Measurements from ENCODE around the gene HSD17B14. TPM values are rescaled to one million over a fixed set of nuclear protein-coding genes. Genes with fewer than 3 reads are reported as not detected.

The HSD17B14 gene
- polyA plus RNA-seq, 1 of the 3 experiments (the other 2 are of a cell fraction): 29.7 TPM

DNA sequence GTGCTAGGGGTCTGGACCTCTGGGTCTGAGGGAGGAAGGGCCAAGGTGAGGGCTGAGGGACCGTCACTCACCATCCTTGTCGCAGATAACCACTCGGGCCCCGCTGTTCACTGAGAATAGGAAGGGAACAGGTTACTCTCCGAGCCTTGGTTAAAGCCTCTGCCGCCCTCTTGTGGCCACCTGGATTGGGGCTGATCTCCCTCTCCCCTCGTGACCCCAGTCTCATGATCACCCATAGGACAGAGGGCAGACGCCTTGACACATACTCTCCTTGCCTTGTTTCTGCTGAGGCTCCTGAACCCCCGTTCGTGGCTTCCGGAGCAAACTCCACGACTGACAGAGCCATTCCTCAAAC lies 580 bp downstream of the HSD17B14 start:
- POLR2A ChIA-PET: interaction anchor here (0.8 to 1.5 kb wide), 2 partner anchors 40 to 135 kb away, joined by 4 read pairs; no protein-coding TSS in a partner anchor
- peak; percentile 40; the same call in 1 of the 2 replicates for TF ChIP-seq MXI1 (IDR thresholded peaks at IDR 0.05; ENCODE audit: low read depth, low read length)
- no peak for TF ChIP-seq IRF3 (IDR thresholded peaks at IDR 0.05; ENCODE audit: low read depth, low read length)
- TF ChIP-seq, protein P1, sequence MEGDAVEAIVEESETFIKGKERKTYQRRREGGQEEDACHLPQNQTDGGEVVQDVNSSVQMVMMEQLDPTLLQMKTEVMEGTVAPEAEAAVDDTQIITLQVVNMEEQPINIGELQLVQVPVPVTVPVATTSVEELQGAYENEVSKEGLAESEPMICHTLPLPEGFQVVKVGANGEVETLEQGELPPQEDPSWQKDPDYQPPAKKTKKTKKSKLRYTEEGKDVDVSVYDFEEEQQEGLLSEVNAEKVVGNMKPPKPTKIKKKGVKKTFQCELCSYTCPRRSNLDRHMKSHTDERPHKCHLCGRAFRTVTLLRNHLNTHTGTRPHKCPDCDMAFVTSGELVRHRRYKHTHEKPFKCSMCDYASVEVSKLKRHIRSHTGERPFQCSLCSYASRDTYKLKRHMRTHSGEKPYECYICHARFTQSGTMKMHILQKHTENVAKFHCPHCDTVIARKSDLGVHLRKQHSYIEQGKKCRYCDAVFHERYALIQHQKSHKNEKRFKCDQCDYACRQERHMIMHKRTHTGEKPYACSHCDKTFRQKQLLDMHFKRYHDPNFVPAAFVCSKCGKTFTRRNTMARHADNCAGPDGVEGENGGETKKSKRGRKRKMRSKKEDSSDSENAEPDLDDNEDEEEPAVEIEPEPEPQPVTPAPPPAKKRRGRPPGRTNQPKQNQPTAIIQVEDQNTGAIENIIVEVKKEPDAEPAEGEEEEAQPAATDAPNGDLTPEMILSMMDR (IDR thresholded peaks at IDR 0.05): peak; percentile 94
- TF ChIP-seq RAD21 (IDR thresholded peaks at IDR 0.05; ENCODE audit: low read length): peak; percentile 92
- TF ChIP-seq USF2 (IDR thresholded peaks at IDR 0.05; ENCODE audit: borderline replicate concordance, low read depth, low read length): no peak; the same call in 1 of the 2 replicates
- TF ChIP-seq, protein P2, sequence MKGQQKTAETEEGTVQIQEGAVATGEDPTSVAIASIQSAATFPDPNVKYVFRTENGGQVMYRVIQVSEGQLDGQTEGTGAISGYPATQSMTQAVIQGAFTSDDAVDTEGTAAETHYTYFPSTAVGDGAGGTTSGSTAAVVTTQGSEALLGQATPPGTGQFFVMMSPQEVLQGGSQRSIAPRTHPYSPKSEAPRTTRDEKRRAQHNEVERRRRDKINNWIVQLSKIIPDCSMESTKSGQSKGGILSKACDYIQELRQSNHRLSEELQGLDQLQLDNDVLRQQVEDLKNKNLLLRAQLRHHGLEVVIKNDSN (IDR thresholded peaks at IDR 0.05; ENCODE audit: borderline replicate concordance, low read depth): peak; percentile 77; the same call in 1 of the 2 replicates
- no peak for TF ChIP-seq TEAD4 (IDR thresholded peaks at IDR 0.05; ENCODE audit: borderline replicate concordance, insufficient read depth)
- TF ChIP-seq SIN3A (IDR thresholded peaks at IDR 0.05; ENCODE audit: borderline replicate concordance, low read depth, low read length): peak; percentile 73; the same call in 1 of the 2 replicates
- peak; percentile 88 for TF ChIP-seq SMC3 (IDR thresholded peaks at IDR 0.05; ENCODE audit: low read depth, low read length)
- no peak for TF ChIP-seq MEF2A (IDR thresholded peaks at IDR 0.05; ENCODE audit: borderline replicate concordance, low read depth)
- no peak for TF ChIP-seq TCF12 (IDR thresholded peaks at IDR 0.05)
- no peaks in the 10 kb centered on the region for H3K9me2 ChIP-seq
- H3F3A ChIP-seq (replicated peaks; ENCODE audit: insufficient read depth): peaks cover 18% of the 10 kb centered on the region
- H3K4me1 ChIP-seq (ENCODE audit: control insufficient read depth in 1 of 2, insufficient read depth in 2 of 2, low read depth in 1 of 2, low read length in 1 of 2): peaks cover 0 to 12% of the 10 kb centered on the region in 2 experiments; a peak in 1 of 4 replicates
- H2AFZ ChIP-seq (ENCODE audit: low read depth): peak overlapping the region; percentile 96
- H4K20me1 ChIP-seq (ENCODE audit: insufficient read depth): no peaks in the 10 kb centered on the region
- no peaks in the 10 kb centered on the region for H3K27me3 ChIP-seq (ENCODE audit: insufficient read depth)
- no peaks in the 10 kb centered on the region for H3K79me2 ChIP-seq (ENCODE audit: insufficient read depth)
- DNase-seq: peak; percentile 87
- H3K9me3 ChIP-seq: no peaks in the 10 kb centered on the region
- H3K9ac ChIP-seq: peak overlapping the region; percentile 69
- peak overlapping the region; percentile 83 to 89 for H3K27ac ChIP-seq (ENCODE audit: low read depth in 2 of 2, low read length in 1 of 2)
- CTCF ChIA-PET: interaction anchor here (0.6 to 15.2 kb wide), 24 partner anchors 9 to 190 kb away, joined by 3 to 457 read pairs (median 5); partner anchors contain the start of genes CA11, FGF21, NUCB1 and PPP1R15A
- peak overlapping the region; percentile 63 to 71 for H3K4me3 ChIP-seq (ENCODE audit: low read depth in 2 of 2, low read length in 1 of 2)
- H3K4me2 ChIP-seq: peak overlapping the region; percentile 90
- no peaks in the 10 kb centered on the region for H3K36me3 ChIP-seq (replicated peaks in 1 of 2; ENCODE audit: control insufficient read depth in 1 of 2, insufficient read depth in 2 of 2, low read length in 1 of 2)
- WGBS (ENCODE audit: low lambda C conversion rate): under 1% methylated on average over 10 of the region's 12 CpGs

- WGBS (ENCODE audit: low lambda C conversion rate): 95% methylated on average over 5 of the region's 5 CpGs
- Histone ChIP-seq H3K79me2 (ENCODE audit: insufficient read depth) (no peaks in the 10 kb centered on the region), H3F3A (replicated peaks; ENCODE audit: insufficient read depth) (peaks cover 16% of the 10 kb centered on the region), H3K4me1 (ENCODE audit: control insufficient read depth in 1 of 2, insufficient read depth in 2 of 2, low read depth in 1 of 2, low read length in 1 of 2) (peaks cover 0 to 12% of the 10 kb centered on the region in 2 experiments; a peak in 1 of 4 replicates), H3K9me2 (no peaks in the 10 kb centered on the region), H4K20me1 (ENCODE audit: insufficient read depth) (no peaks in the 10 kb centered on the region), H3K4me2 (no peak overlapping the region), H3K9me3 (no peaks in the 10 kb centered on the region), H3K4me3 (ENCODE audit: low read depth in 2 of 2, low read length in 1 of 2) (no peak overlapping the region), H3K27ac (ENCODE audit: low read depth in 2 of 2, low read length in 1 of 2) (no peak overlapping the region), H3K36me3 (replicated peaks in 1 of 2; ENCODE audit: control insufficient read depth in 1 of 2, insufficient read depth in 2 of 2, low read length in 1 of 2) (no peaks in the 10 kb centered on the region), H2AFZ (ENCODE audit: low read depth) (no peak overlapping the region), H3K27me3 (ENCODE audit: insufficient read depth) (no peaks in the 10 kb centered on the region), H3K9ac (no peak overlapping the region)
- POLR2A ChIA-PET: no interaction called here
- CTCF ChIA-PET: interaction anchor here (1.2 to 9.6 kb wide), 3 partner anchors 8 to 46 kb away, joined by 7 to 47 read pairs (median 9); no protein-coding TSS in a partner anchor
- DNase-seq: no peak
- TF ChIP-seq FOXJ3 (CRISPR knock-in tag; IDR thresholded peaks at IDR 0.05) (no peak), USF2 (IDR thresholded peaks at IDR 0.05; ENCODE audit: borderline replicate concordance, low read depth, low read length) (no peak), TEAD4 (IDR thresholded peaks at IDR 0.05; ENCODE audit: borderline replicate concordance, insufficient read depth) (no peak), RFX5 (IDR thresholded peaks at IDR 0.05; ENCODE audit: low read length) (no peak), RXRA (IDR thresholded peaks at IDR 0.05; ENCODE audit: borderline replicate concordance, low read depth) (no peak), FOXM1 (IDR thresholded peaks at IDR 0.05; ENCODE audit: low read depth) (no peak), EP300 (IDR thresholded peaks at IDR 0.05; ENCODE audit: borderline replicate concordance in 1 of 2, low read depth in 1 of 2, low read length in 1 of 2) (no peak)
- TF ChIP-seq, protein P3, sequence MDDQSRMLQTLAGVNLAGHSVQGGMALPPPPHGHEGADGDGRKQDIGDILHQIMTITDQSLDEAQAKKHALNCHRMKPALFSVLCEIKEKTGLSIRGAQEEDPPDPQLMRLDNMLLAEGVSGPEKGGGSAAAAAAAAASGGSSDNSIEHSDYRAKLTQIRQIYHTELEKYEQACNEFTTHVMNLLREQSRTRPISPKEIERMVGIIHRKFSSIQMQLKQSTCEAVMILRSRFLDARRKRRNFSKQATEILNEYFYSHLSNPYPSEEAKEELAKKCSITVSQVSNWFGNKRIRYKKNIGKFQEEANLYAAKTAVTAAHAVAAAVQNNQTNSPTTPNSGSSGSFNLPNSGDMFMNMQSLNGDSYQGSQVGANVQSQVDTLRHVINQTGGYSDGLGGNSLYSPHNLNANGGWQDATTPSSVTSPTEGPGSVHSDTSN (IDR thresholded peaks at IDR 0.05): no peak
These were observed 2.3 kb downstream of the HSD17B14 start for GRCh38 chr19:48833977-48834376.
